ENCODE results near the gene MTG1.
"Not testable (repeated sequence)": the region's sequence is repeated elsewhere in the genome, so short reads cannot be mapped to it uniquely, and the experiment has no call there.

The MTG1 gene

GRCh38 chr10:133401981-133402725 is 8.2 kb downstream of the MTG1 start:
- no peak for DNase-seq

- no peak for DNase-seq
Measured at GRCh38 chr10:133403359-133403758, 9.4 kb downstream of the MTG1 start.

- DNase-seq = no peak
Measured at GRCh38 chr10:133403784-133404183, 9.8 kb downstream of the MTG1 start.

GRCh38 chr10:133405272-133405671 is 11.3 kb downstream of the MTG1 start:
- no peak for DNase-seq

GRCh38 chr10:133405844-133406527 is 12.0 kb downstream of the MTG1 start:
- DNase-seq = no peak

- no peak for DNase-seq
Measured at GRCh38 chr10:133411523-133412380, 17.8 kb downstream of the MTG1 start.

GRCh38 chr10:133412381-133412711 is 18.4 kb downstream of the MTG1 start:
- DNase-seq = no peak

- DNase-seq = not testable (repeated sequence)
Measured at GRCh38 chr10:133414401-133414800, 20.4 kb downstream of the MTG1 start.

GRCh38 chr10:133415752-133416151 is 21.8 kb downstream of the MTG1 start:
- DNase-seq = no peak

- DNase-seq = no peak
Measured at GRCh38 chr10:133418289-133418993, 24.5 kb downstream of the MTG1 start.

GRCh38 chr10:133419211-133419950 is 25.4 kb downstream of the MTG1 start:
- no peak for DNase-seq

GRCh38 chr10:133420028-133420427 is 26.1 kb downstream of the MTG1 start:
- no peak for DNase-seq

GRCh38 chr10:133420579-133420978 is 26.6 kb downstream of the MTG1 start:
- DNase-seq = no peak

GRCh38 chr10:133421336-133422222 is 27.6 kb downstream of the MTG1 start:
- no peak for DNase-seq

GRCh38 chr10:133422223-133422806 is 28.4 kb downstream of the MTG1 start:
- no peak for DNase-seq

GRCh38 chr10:133422807-133423771 is 29.1 kb downstream of the MTG1 start:
- DNase-seq = no peak

GRCh38 chr10:133424102-133424501 is 30.1 kb downstream of the MTG1 start:
- DNase-seq = not testable (repeated sequence)

GRCh38 chr10:133424601-133425000 is 30.6 kb downstream of the MTG1 start, which contains the start of gene SPRN:
Gene SPRN (minus strand): TSS chr10:133424625. CDS start chr10:133423681, 944 bp downstream.
- DNase-seq = not testable (repeated sequence)

GRCh38 chr10:133429571-133429970 is 35.6 kb downstream of the MTG1 start:
- not testable (repeated sequence) for DNase-seq
